GM18909 (cell line): ENCODE results near the gene ZNF333.
"Not testable (repeated sequence)": the region's sequence is repeated elsewhere in the genome, so short reads cannot be mapped to it uniquely, and the experiment has no call there.

ENCODE experiments used
- ATAC-seq: cut with Tn5 transposase; IDR thresholded peaks from one replicate; pipeline ENCODE4 v1.9.1; 2021; ENCODE audit warnings: mild to moderate bottlenecking; ENCODE audit not compliant: unreplicated experiment, poor library complexity

The ZNF333 gene

DNA sequence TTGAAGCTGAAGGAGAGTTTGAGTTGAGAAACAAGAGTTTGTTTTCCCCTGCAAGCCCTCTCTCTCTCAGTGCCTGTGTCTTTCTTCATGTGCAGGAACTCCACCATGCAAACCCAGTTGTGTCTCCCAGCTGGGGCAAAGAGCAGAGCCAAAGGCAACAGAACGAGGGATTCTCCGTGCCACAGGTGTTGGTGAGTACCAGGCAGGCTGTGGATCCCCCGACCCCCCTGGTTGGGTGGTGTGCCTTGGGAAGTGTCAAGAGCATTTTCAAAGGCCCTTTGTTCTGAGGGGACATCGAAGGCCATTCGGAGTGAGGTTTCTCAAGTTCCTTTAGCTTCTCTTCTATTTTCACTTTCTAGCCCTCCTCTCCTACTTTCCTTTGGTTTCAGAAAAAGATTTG, 5.6 kb downstream of the ZNF333 start:
- no peak for ATAC-seq

GRCh38 chr19:14699641-14700040, 9.8 kb downstream of the ZNF333 start:
- ATAC-seq = no peak

GRCh38 chr19:14700711-14701375, 11.0 kb downstream of the ZNF333 start:
- no peak for ATAC-seq

- ATAC-seq = no peak
Measured at GRCh38 chr19:14703833-14704232, 14.0 kb downstream of the ZNF333 start.

DNA sequence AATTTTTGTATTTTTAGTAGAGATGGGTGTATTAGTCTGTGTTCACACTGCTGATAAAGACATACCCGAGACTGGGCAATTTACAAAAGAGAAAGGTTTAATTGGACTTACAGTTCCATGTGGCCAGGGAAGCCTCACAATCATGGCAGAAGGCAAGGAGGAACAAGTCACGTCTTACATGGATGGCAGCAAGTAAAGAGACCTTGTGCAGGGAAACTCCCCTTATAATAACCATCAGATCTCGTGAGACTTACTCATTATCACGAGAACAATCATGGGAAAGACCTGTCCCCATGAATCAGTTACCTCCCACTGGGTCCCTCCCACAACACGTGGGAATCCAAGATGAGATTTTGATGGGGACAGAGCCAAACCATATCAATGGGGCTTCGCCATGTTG, 14.6 kb downstream of the ZNF333 start:
- no peak for ATAC-seq

DNA sequence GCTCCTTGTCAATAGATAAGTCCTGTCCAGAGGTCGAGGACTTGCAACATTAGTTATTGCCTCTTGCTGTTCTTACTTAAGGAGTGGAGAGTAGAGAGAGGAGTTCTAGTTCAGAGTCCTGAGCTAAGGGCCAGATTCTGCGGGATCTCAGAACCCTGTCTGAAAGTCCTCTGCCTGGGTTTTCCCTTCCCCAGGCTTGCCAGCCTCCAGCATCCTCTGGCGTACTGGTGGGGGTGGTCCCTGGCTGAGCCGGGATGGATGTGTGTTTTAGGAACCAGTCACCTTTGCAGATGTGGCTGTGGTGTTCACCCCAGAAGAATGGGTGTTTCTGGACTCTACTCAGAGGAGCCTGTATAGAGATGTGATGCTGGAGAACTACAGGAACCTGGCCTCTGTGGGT, 26.0 kb downstream of the ZNF333 start:
- ATAC-seq = no peak

DNA sequence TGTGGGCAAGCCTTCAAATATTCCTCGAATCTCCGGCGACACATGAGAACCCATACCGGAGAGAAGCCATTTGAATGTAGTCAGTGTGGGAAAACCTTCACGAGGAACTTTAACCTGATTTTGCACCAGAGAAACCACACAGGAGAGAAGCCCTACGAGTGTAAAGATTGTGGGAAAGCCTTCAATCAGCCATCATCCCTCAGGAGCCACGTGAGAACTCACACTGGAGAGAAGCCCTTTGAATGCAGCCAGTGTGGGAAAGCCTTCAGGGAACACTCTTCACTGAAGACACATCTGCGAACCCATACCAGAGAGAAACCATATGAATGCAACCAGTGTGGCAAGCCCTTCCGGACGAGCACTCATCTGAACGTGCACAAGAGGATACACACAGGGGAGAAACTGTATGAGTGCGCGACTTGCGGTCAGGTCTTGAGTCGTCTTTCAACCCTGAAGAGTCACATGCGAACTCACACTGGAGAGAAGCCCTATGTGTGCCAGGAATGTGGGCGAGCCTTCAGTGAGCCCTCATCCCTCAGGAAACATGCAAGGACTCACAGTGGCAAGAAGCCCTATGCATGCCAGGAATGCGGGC, 28.8 kb downstream of the ZNF333 start:
- no peak for ATAC-seq

GRCh38 chr19:14719162-14719561, 29.3 kb downstream of the ZNF333 start:
- no peak for ATAC-seq

- ATAC-seq = no peak
Measured at GRCh38 chr19:14722127-14722526, 32.3 kb downstream of the ZNF333 start.

DNA sequence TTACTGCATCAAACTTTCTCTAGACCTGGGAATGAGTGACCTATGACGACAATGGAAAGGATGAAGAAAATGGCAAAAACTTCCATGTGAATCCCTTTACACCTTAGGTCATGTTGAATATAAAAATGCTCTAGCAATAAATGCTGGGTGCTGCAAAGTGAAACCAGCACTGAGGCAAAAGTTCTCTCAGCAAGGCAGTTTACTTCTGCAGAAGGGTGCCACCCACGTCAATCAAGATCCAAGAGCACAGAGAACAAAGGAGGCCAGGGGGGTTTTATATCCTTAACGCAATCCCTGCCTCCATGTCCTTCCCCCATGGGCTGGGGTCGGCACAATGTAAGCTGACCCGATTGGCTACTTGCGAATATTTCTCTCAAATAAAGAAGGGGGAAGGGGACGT, 38.7 kb downstream of the ZNF333 start:
- no peak for ATAC-seq

GRCh38 chr19:14731200-14731599, 41.4 kb downstream of the ZNF333 start:
- no peak for ATAC-seq

DNA sequence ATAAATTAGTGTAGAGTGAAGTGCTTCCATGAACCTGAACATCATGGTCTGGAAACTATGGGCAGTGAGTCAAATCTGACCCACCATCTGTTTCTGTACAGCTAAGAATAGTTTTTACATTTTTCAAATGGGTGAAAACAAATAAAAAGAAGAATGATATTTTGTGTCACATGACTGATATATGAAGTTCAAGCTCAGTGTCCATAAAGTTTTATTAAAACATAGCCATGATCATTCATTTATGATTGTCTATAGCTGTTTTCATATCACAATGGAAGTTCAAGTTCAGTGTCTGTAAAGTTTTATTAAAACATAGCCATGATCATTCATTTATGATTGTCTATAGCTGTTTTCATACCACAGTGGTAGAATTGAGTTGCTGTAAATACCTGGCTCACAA, 42.7 kb downstream of the ZNF333 start:
- no peak for ATAC-seq

DNA sequence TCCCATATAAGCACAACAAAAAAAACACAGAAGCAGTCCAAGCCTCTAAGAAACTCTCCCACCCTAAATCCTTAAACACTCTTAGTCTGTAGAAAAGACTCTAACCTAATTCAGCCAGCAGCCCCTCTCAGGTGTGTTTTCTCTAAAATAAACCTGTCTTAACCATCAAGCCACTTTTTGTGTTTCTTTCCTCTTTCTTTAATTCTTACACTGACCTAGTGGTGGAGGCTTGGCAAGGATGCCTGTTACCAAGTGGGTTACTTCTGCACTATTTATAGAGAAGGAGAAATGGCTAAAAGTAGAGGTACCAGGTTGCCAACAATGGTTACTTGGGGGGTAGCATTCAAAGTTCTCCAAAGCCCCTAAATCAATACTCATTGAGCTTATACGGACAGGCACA, 43.7 kb downstream of the ZNF333 start:
- no peak for ATAC-seq

GRCh38 chr19:14735915-14736314, 46.1 kb downstream of the ZNF333 start:
- ATAC-seq = no peak

GRCh38 chr19:14746886-14747285, 57.0 kb downstream of the ZNF333 start:
- ATAC-seq = no peak

- ATAC-seq = no peak
Measured at GRCh38 chr19:14748601-14749000, 58.8 kb downstream of the ZNF333 start.

DNA sequence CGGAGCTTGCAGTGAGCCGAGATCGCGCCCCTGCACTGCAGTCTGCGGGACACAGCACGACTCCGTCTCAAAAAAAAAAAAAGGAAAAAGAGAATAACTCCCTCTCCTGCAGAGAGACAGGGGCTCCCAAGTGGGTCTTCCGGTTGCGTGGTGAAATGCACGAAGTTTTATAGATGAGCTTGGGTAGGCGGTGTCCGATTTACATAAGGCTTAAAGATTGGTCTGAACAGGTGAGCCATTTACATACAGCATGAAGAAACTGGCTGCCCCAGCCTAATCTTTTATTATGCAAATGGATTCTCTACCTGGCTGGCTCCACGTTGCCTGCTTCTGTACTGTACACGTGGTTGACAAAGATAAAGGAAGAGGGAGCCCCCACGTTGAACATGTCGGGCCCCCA, 69.0 kb downstream of the ZNF333 start:
- no peak for ATAC-seq

- ATAC-seq = no peak
Measured at GRCh38 chr19:14761607-14762006, 71.8 kb downstream of the ZNF333 start.

DNA sequence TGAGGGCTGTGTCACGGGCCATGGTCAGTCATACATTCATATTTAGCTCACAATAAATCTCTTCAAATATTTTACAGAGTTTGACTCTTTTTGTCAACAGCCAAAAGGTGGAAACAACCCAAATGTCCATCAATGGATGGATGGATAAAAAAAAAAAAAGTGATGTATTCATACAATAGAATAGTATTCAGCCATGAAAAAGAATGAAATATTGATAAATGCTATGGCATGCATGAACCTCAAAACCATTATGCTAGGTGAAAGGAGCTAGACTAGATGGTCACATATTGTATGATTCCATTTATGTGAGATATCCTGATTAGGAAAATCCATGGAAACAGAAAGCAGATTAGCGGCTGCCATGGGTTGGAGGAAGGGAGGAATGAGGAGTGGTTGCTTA, 72.3 kb downstream of the ZNF333 start:
- ATAC-seq = no peak

- ATAC-seq = no peak
Measured at GRCh38 chr19:14763497-14764145, 73.8 kb downstream of the ZNF333 start.

DNA sequence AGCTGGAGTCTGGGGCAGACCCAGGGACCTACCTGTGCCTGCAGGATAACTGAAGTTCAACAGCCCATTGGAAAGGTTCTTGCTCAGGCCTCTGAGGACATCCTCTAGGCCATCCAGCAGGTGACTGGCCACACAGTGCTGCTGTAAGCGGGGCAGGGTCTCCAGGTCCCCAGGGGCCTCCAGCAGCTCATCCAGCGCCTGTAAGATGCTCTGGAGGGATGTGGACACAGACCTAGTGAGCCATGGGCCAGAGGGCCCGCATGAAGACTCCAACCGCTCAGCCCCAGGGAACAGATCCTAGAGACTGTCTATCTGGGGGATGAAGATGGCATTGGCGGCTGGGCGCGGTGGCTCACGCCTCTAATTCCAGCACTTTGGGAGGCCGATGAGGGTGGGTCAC, 74.6 kb downstream of the ZNF333 start:
- ATAC-seq = no peak

- not testable (repeated sequence) for ATAC-seq
Measured at GRCh38 chr19:14765403-14765802, 75.6 kb downstream of the ZNF333 start.
